Measurements from ENCODE around the gene GDF10. TPM values are rescaled to one million over a fixed set of nuclear protein-coding genes. Genes with fewer than 3 reads are reported as not detected.

Gene GDF10
- total RNA-seq, 2 donors from 2014 or later = 0.63 to 1.9 TPM

GRCh38 chr10:47306387-47307210 lies 6.6 kb downstream of the GDF10 start:
- H3K36me3 ChIP-seq = no peaks in the 10 kb centered on the region
- no peak overlapping the region for H3K4me3 ChIP-seq
- TF ChIP-seq CTCF (IDR thresholded peaks at IDR 0.05) = no peak
- no peaks in the 10 kb centered on the region for H3K9me3 ChIP-seq
- H3K27ac ChIP-seq = no peak overlapping the region
- no peaks in the 10 kb centered on the region for H3K27me3 ChIP-seq
- DNase-seq (ENCODE audit: low spot score) = no peak
- H3K4me1 ChIP-seq = peaks cover 0 to 6% of the 10 kb centered on the region in 2 donors

GRCh38 chr10:47307381-47307780 lies 7.4 kb downstream of the GDF10 start:
- TF ChIP-seq CTCF (IDR thresholded peaks at IDR 0.05) = no peak
- no peaks in the 10 kb centered on the region for H3K27me3 ChIP-seq
- no peak overlapping the region for H3K27ac ChIP-seq
- peaks cover 0 to 10% of the 10 kb centered on the region in 2 donors for H3K4me1 ChIP-seq
- no peak overlapping the region for H3K4me3 ChIP-seq
- no peak for DNase-seq (ENCODE audit: low spot score)
- H3K9me3 ChIP-seq = no peaks in the 10 kb centered on the region
- H3K36me3 ChIP-seq = no peaks in the 10 kb centered on the region

- Histone ChIP-seq H3K27me3 (no peaks in the 10 kb centered on the region), H3K9me3 (no peaks in the 10 kb centered on the region), H3K4me3 (no peak overlapping the region), H3K27ac (no peak overlapping the region), H3K36me3 (no peaks in the 10 kb centered on the region), H3K4me1 (peaks cover 0 to 10% of the 10 kb centered on the region in 2 donors)
- no peak for DNase-seq (ENCODE audit: low spot score)
- no peak for TF ChIP-seq CTCF (IDR thresholded peaks at IDR 0.05)
These were observed 8.8 kb downstream of the GDF10 start for GRCh38 chr10:47308775-47309174.

GRCh38 chr10:47309408-47310089 lies 9.6 kb downstream of the GDF10 start:
- Histone ChIP-seq H3K4me3 (no peak overlapping the region), H3K9me3 (no peaks in the 10 kb centered on the region), H3K27me3 (no peaks in the 10 kb centered on the region), H3K4me1 (peaks cover 0 to 10% of the 10 kb centered on the region in 2 donors), H3K27ac (no peak overlapping the region), H3K36me3 (no peaks in the 10 kb centered on the region)
- no peak for DNase-seq (ENCODE audit: low spot score)
- TF ChIP-seq CTCF (IDR thresholded peaks at IDR 0.05) = peak in 1 of 2 donors; percentile 44

GRCh38 chr10:47310090-47310505 lies 10.1 kb downstream of the GDF10 start:
- Histone ChIP-seq H3K4me1 (peaks cover 0 to 10% of the 10 kb centered on the region in 2 donors), H3K4me3 (no peak overlapping the region), H3K27me3 (no peaks in the 10 kb centered on the region), H3K27ac (no peak overlapping the region), H3K36me3 (no peaks in the 10 kb centered on the region), H3K9me3 (no peaks in the 10 kb centered on the region)
- no peak for DNase-seq (ENCODE audit: low spot score)
- no peak for TF ChIP-seq CTCF (IDR thresholded peaks at IDR 0.05)

Data from right atrium auricular region (tissue), 2 donors.